ENCODE measurements around the gene SAPCD1. TPM values are rescaled to one million over a fixed set of nuclear protein-coding genes. Genes with fewer than 3 reads are reported as not detected.
A peak's percentile ranks its signal among the peaks of the same experiment; 100 is the strongest.

The SAPCD1 gene
- total RNA-seq, 2 donors from 2014 or later = 12.1 to 18.9 TPM

DNA sequence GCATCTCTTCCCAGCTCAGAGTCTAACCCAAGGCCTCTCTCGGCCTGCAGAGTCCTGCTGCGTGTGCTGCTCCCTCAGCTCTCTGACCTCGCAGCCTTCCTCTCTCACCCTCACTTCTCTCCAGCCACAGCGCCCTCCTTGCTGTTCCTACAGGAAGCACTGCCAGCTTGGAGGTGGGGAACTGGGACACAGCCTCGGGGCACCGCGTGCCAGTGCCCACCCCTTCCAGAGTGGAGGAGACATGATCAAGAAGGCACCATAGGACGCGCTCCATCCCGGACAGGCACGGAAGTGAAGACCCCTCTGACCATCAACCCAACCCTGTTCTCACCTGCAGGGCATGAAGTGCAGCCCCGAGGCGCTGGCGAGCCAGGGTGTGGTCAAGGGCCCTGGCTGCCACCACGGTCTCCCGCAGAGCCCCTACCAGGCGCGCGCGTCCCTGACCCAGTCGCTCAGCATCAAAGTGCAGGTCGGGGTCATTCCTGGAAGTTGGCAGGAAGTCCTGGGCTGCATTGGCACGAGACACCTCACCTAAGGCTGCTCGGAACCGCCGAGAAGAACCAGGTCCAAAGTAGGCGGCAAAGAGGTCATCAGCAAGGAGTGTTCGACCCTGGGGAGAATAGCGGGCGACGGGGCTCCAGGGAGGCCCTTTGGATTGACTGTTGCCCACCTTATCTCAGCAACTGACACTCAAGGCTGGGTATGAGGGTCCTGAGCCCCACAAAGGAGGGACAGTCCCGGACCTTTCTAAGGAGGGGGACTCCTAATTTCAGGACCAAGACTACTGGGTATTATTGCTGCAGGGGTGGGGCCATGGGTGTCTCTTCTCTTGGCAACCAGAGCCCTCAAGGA is 13.4 kb downstream of the SAPCD1 start:
- Mint-ChIP-seq H3K27me3 (no peaks in the 10 kb centered on the region), H3K4me3 (peak overlapping the region; percentile 64), H3K4me1 (peaks cover 22% of the 10 kb centered on the region), H3K27ac (peak overlapping the region; percentile 82), H3K36me3 (ENCODE audit: low read depth) (peaks cover 10% of the 10 kb centered on the region), H3K9me3 (no peaks in the 10 kb centered on the region)
- no peak for ATAC-seq (replicated peaks)

DNA sequence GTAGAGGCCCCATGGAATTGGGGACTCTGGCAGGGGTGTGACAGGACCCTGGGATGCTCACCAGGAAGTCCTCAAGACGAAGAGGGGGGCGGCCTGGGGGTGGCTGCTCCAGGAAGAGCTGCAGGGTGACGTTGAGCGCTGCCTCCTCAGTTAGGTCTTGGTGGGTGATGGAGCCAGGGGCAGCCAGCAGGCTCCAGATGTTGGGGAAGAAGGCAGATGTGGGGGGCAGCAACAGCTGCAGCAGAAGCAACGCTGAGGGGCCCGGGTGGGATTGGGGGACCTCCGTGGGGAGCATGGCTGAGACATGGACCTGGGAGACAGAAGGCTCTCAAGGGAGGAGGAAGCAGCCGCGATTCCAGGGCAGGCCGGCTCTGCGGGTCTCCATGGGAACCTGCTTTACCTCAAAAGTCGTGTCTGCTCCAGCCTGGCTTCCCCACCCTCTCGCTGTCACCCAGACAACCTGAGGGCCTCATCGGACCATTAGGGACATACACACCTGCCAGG is 14.1 kb downstream of the SAPCD1 start:
- Mint-ChIP-seq H3K27ac (peak overlapping the region; percentile 82), H3K4me1 (peaks cover 16% of the 10 kb centered on the region), H3K4me3 (peak overlapping the region; percentile 64), H3K27me3 (no peaks in the 10 kb centered on the region), H3K9me3 (no peaks in the 10 kb centered on the region), H3K36me3 (ENCODE audit: low read depth) (peaks cover 16% of the 10 kb centered on the region)
- no peak for ATAC-seq (replicated peaks)

DNA sequence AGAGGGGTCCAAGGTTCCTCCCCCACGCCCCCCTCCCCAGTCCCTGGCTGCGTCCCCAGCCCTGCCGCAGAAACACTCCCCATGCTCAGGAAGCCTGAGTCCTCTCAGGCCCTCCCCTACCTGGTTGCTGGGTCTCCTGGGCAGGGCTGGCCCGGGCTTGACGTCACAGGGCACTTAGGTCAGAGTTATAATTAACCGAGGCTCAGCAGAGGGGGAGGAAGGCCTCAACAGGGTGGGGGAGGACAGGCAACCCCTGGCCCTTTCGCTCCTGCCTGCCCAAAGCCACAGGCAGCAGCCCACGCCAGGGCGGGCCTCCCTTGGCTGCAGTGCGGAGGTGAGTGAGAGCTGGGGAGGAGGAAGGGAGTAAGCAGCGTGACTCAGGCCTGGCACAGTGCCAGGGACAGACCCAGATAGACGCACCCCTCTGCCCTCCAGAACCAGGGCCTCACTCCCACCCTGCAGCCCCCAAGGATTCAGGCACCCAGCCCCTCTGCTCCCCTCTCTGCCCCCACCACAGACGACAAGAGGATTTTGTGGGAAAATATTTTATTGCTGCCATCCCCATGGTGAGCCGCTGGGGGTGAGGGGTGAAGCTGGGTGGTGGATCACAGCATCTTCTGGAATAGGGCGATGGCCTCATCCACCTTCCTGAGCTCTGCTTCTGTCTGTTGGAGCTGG is 14.7 kb downstream of the SAPCD1 start, which contains the start of gene VWA7:
Gene VWA7 (minus strand): TSS at position 340 of the 678 bp plus-strand sequence. CDS start 549 bp downstream, outside the sequence.
- Mint-ChIP-seq H3K27ac (peak within 1 kb of the TSS; percentile 82), H3K27me3 (no peaks in the 10 kb centered on the region), H3K36me3 (ENCODE audit: low read depth) (peaks cover 22% of the 10 kb centered on the region), H3K4me3 (peak within 1 kb of the TSS; percentile 64), H3K4me1 (peaks cover 16% of the 10 kb centered on the region), H3K9me3 (no peaks in the 10 kb centered on the region)
- peak; percentile 97 for ATAC-seq (replicated peaks)

DNA sequence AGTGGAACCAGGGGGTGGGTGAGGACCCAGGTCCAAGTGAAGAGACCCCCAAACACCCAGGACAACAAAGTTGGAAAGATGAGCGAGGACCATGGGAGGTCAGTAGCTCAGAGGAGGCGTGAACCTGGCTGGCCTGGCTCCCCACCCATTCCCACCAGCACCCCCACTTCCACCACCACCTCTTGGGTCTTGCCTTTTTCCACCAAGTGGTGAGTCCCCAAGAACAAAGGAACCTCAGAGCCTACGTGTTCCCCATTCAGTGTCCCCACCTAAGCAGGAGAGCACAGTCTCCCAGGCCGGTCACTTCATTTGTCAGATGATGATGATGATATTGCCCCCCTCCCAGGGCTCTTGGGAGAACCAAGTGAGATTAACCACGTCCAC is 15.2 kb downstream of the SAPCD1 start:
- Mint-ChIP-seq H3K4me1 (peaks cover 16% of the 10 kb centered on the region), H3K4me3 (peak overlapping the region; percentile 64), H3K9me3 (no peaks in the 10 kb centered on the region), H3K36me3 (ENCODE audit: low read depth) (peaks cover 27% of the 10 kb centered on the region), H3K27me3 (no peaks in the 10 kb centered on the region), H3K27ac (peak overlapping the region; percentile 82)
- no peak for ATAC-seq (replicated peaks)

DNA sequence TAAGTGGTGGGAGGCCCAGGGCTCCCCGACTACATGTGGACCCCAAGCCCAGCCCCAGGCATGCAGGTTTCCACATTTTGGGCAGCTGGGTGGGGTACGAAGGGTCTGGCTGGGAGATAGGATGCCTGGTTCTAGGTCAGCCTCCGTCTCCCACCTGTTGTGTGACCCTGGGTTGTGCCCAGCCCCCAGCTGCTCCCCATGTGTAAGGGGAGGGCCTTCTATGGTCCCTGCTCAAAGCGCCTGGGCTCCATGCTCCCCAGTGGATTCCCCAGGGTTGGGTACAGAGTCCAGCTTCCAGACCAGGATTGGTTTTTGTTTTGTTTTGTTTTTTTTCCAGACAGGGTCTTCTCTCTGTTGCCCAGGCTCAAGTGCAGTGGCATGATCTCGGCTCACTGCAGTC is 15.7 kb downstream of the SAPCD1 start:
- no peaks in the 10 kb centered on the region for H3K27me3 Mint-ChIP-seq
- no peak overlapping the region for H3K27ac Mint-ChIP-seq
- peaks cover 16% of the 10 kb centered on the region for H3K4me1 Mint-ChIP-seq
- no peak overlapping the region for H3K4me3 Mint-ChIP-seq
- no peaks in the 10 kb centered on the region for H3K9me3 Mint-ChIP-seq
- no peak for ATAC-seq (replicated peaks)
- peaks cover 33% of the 10 kb centered on the region for H3K36me3 Mint-ChIP-seq (ENCODE audit: low read depth)

DNA sequence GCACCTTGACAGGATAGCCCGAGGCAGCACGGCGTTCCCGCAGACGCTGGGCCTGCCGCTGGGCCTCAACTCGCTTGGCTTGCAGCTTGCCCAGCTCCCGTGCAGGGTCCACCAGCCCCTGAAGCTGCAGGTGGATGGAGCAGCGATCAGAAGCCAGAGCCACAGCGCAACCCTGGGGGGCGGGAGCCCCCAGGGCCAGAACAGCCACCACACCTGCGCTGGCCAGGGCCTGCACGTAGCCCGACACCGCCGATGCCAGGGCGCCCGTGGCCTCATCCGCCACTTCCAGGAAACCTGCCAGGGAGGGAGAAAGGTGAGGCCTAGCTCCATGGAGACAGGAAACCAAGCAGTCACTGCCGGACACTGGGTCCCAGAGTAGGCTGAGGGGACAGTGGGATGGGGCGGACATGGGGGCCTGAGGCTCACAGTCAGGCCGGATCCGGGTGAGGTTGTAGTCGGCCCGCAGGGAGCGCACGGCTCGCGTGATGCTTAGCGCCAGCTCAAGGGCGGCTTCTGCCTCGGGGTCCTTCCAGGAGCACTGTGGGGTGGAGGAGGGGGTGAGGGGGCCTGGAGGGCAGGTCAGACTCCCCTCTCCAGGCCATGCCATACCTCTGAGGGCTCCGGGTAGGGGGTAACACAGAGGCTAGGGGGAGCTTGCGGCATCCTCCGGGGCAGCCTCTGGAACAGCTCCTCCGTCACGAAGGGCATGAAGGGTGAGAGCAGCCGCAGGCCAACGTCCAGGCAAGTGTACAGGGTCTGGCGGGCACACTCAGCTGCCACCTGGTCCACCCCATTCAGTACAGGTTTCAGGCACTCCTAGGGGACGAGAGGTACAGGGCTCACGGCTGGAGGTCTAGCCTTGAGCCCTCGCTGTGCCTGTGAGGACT is 16.8 kb downstream of the SAPCD1 start:
- no peaks in the 10 kb centered on the region for H3K9me3 Mint-ChIP-seq
- H3K27me3 Mint-ChIP-seq = no peaks in the 10 kb centered on the region

DNA sequence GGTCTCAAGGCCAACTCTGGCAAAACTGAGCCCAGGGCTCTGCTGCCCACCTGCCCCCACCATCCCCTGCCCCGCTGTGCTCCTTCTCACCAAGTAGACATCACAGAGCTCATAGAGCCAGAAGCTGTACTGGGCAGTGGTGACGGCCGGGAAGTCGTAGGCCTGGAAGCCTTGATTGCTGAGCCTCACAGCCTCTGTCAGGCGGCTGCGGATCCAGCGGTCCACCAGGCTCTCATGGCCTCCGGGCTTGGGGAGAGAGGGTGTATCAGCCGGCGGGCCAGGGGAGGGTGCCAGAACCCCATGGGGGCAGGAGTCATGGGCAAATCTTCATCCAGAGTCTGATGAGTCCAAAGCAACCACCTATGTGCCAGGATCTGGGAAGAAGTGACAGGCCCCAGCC is 17.5 kb downstream of the SAPCD1 start:
- H3K27me3 Mint-ChIP-seq = no peaks in the 10 kb centered on the region
- H3K4me3 Mint-ChIP-seq = no peak overlapping the region
- ATAC-seq (replicated peaks) = no peak
- peaks cover 45% of the 10 kb centered on the region for H3K36me3 Mint-ChIP-seq (ENCODE audit: low read depth)
- no peak overlapping the region for H3K27ac Mint-ChIP-seq
- H3K4me1 Mint-ChIP-seq = peaks cover 16% of the 10 kb centered on the region
- H3K9me3 Mint-ChIP-seq = no peaks in the 10 kb centered on the region

More for the DNA sequence above, 16.8 kb downstream of the SAPCD1 start:
- ATAC-seq (replicated peaks) = no peak
- Mint-ChIP-seq H3K4me3 (no peak overlapping the region), H3K36me3 (ENCODE audit: low read depth) (peaks cover 38% of the 10 kb centered on the region), H3K4me1 (peaks cover 16% of the 10 kb centered on the region), H3K27ac (no peak overlapping the region)

DNA sequence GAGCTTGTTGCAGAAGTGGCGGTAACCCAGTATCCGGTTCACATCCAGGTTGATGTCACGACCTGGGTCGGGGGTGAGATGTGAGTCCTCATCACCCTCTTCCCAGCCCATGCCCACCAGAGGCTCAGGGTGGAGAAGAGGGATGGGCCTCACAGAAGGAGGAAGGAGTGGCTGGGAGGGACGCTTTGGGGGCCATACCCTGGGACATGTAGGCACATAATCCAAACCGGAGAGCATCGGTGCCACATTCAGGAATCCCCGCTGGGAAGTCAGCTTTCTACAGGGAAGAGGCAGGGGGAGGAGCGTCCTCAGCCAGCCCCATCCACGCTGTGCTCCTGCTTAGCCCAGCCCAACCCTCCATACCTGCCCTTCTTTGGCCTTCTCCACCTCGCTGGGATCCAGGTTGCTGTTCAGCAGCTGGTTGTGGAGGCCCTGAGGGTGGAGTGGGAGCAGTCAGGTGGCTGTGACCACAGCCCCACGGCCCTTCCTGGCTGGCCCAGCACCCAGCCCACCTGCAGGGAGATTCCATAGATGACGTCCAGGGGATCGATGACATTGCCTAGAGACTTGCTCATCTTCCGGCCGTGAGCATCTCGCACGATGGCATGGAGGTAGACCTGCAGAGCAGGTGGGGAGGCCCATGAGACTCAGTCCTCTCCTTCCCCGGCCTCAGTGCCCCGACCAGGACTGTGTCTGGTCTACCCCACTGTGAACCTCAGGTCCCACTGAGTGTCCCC is 18.2 kb downstream of the SAPCD1 start:
- no peaks in the 10 kb centered on the region for H3K9me3 Mint-ChIP-seq
- peaks cover 11% of the 10 kb centered on the region for H3K4me1 Mint-ChIP-seq
- no peak overlapping the region for H3K27ac Mint-ChIP-seq
- no peak overlapping the region for H3K4me3 Mint-ChIP-seq
- no peaks in the 10 kb centered on the region for H3K27me3 Mint-ChIP-seq
- peaks cover 52% of the 10 kb centered on the region for H3K36me3 Mint-ChIP-seq (ENCODE audit: low read depth)
- no peak for ATAC-seq (replicated peaks)

DNA sequence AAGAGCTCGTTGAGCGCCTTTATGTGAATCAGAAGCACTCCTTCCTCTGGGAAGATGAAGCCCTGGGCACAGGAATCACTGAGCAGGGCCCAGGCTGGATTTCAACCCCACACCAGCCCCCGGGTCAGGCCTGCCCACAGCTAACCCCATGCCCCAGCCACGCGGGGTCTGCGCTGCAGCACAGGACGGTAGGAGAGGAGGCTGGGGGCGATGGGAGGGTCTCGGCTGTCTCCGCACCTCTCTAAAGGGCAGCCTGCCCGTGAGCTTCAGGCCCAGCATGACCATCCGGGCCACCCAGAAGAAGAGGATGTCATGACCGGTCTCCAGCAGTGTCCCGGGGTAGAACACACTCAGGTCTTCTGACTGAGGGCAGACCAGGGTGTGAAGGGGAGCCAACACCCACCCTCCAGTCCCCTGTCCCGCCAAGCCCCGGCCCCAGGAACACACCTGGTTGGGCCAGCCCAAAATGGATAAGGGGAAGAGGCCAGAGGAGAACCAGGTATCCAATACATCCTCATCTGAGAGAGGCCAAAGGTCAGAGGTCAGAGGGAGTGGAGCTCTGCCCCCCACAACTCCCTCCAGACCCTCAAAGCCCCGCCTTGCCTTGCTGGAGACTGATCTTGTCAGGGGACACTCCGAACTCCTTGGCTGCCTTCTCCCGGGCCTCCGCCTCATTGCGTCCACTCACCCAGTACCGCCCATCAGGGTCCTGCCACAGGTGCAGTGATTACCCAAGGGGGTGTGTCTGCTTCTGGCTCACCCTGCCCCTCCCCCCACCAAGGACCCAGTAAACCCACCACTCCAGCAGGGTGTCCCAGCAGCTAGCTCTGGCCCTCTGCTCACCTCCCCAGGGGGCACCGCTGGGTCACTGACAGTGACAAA is 19.0 kb downstream of the SAPCD1 start:
- Mint-ChIP-seq H3K27me3 (no peaks in the 10 kb centered on the region), H3K9me3 (no peaks in the 10 kb centered on the region), H3K36me3 (ENCODE audit: low read depth) (peaks cover 60% of the 10 kb centered on the region), H3K4me3 (no peak overlapping the region), H3K4me1 (peaks cover 7% of the 10 kb centered on the region), H3K27ac (no peak overlapping the region)
- ATAC-seq (replicated peaks) = no peak

DNA sequence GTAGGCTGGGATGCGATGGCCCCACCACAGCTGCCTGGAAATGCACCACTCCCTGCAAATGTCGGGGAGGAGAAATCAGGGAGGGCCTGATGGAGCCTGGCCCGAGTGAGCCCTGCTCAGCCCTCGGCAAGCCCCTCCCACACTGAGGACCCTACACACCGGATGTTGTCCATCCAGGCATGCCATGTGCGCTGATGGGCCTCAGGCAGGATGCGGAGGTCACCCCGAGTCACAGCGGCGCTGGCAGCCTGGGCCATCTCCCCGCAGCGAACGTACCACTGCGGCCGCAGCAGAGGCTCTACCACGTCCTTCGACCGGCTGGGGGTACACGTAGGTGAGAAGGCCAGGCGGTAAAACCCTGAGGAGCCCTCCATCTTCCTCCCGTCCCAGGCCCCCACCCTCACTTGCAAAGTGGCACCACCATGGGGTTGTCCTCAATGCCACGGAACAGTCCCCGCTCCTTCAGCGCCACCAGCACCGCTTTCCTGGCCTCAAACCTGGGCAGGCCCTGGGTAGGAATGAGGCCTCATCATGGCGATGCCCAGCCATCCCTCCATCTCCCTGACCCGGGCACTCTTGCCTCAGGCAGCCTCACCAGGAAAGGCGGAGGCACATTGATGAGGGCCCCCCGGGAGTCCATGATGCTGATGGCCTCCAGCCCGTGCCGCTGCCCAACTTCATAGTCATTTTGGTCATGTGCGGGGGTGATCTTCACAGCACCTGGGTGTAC is 19.8 kb downstream of the SAPCD1 start:
- H3K4me1 Mint-ChIP-seq = peaks cover 3% of the 10 kb centered on the region

DNA sequence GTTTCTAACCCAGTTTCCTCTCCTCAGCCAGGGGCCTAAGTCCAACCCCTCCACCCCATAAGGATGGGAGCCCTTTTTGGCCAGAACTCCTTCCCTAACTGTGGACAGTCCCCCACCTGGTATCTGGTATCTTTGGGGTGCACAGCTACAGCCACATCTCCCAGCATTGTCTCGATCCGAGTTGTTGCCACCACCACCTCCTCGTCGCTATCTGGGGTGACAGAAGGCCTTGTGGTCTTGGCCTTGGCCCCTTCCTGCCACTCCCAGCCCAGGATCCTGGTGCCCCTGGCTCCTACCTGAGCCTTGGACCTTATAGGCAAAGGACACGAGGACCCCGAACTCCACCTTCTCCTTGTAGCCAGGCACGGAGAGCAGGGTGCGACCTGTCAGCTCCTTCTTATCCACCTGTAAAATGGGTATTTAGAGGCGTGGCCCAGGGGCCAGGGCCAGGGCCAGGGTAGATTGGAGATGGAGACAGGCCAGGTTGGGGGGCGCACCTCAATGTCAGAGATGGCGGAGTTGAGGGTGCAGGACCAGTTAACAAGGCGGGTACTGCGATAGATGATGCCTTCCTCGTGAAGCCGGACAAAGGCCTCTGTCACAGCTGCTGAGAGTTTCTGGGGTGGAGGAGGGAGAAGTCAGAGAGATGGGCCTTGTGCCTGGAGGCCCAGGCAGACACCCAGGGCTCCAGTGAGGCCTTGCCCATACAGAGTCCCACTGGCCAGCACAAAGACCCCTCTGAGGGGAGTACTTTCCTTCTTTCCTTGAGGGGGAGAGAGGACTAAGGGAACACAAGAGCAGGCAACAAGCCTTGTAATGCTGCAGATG is 21.9 kb downstream of the SAPCD1 start:
- Mint-ChIP-seq H3K27ac (peak overlapping the region; percentile 61), H3K4me3 (no peak overlapping the region), H3K4me1 (peaks cover 2% of the 10 kb centered on the region), H3K36me3 (ENCODE audit: low read depth) (peaks cover 63% of the 10 kb centered on the region), H3K27me3 (no peaks in the 10 kb centered on the region), H3K9me3 (no peaks in the 10 kb centered on the region)
- ATAC-seq (replicated peaks) = no peak

More for the DNA sequence above, 19.8 kb downstream of the SAPCD1 start:
- Mint-ChIP-seq H3K9me3 (no peaks in the 10 kb centered on the region), H3K4me3 (no peak overlapping the region), H3K27me3 (no peaks in the 10 kb centered on the region), H3K27ac (no peak overlapping the region), H3K36me3 (ENCODE audit: low read depth) (peaks cover 61% of the 10 kb centered on the region)
- no peak for ATAC-seq (replicated peaks)

DNA sequence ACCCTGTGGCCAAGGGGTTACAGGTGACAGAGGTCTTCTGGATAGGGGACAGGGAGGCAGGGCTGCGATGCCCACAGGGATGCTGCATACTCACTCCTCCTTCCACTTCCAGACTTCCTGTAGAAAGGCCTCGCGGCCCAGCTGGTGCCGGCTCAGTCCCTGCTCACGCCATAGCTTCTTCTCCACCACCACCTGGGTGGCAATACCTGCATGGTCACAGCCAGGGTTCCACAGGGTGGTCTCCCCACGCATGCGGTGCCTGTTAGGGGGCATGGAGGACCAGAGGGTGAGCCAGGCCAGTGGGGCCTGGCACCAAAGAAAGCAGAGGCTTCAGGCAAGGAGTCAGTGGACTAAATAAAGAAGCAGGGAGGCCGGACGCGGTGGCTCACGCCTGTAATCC is 23.0 kb downstream of the SAPCD1 start:
- ATAC-seq (replicated peaks) = no peak
- H3K36me3 Mint-ChIP-seq (ENCODE audit: low read depth) = peaks cover 75% of the 10 kb centered on the region
- H3K4me1 Mint-ChIP-seq = peaks cover 6% of the 10 kb centered on the region
- no peaks in the 10 kb centered on the region for H3K9me3 Mint-ChIP-seq
- no peak overlapping the region for H3K27ac Mint-ChIP-seq
- H3K4me3 Mint-ChIP-seq = no peak overlapping the region
- H3K27me3 Mint-ChIP-seq = no peaks in the 10 kb centered on the region
